HepG2 (cell line): ENCODE results near the gene KANK3. TPM values are rescaled to one million over a fixed set of nuclear protein-coding genes. Genes with fewer than 3 reads are reported as not detected.

Experiments used
- ARNTL ChIP-seq: sonication (generic); formaldehyde crosslinking; IDR thresholded peaks from 2 replicates; pipeline ENCODE4 v1.4.0; 2020; ENCODE audit warnings: mild to moderate bottlenecking, missing genetic modification reagents
- ATRX ChIP-seq: sonication (generic); formaldehyde crosslinking; IDR thresholded peaks from 2 replicates; pipeline ENCODE4 v1.4.0; 2020; ENCODE audit warnings: missing genetic modification reagents, borderline replicate concordance
- FOSL1 ChIP-seq: sonication (generic); formaldehyde crosslinking; IDR thresholded peaks from 2 replicates; pipeline ENCODE4 v1.9.0; 2021; ENCODE audit warnings: missing genetic modification reagents, borderline replicate concordance
- GABPB1 ChIP-seq: IDR thresholded peaks from 2 replicates; pipeline ENCODE4 v1.6.1; 2016; ENCODE audit warnings: mild to moderate bottlenecking, missing genetic modification reagents, moderate library complexity, missing compliant biosample characterization
- HDAC6 ChIP-seq: fragments of 200-600 bp; sonication (generic); IDR thresholded peaks from 2 replicates; pipeline ENCODE4 v1.7.0; 2017; ENCODE audit warnings: mild to moderate bottlenecking, antibody characterized with exemption, low read length, low read depth
- HNRNPH1 ChIP-seq: fragments of 200-400 bp; formaldehyde crosslinking; optimal IDR thresholded peaks from 2 replicates; pipeline ENCODE3; 2017; ENCODE audit warnings: mild to moderate bottlenecking, low read depth, low read length
- HNRNPLL ChIP-seq: fragments of 200-400 bp; formaldehyde crosslinking; IDR thresholded peaks from 2 replicates; pipeline ENCODE4 v1.6.1; 2017; ENCODE audit warnings: mild to moderate bottlenecking, low read depth, low read length; ENCODE audit not compliant: poor library complexity, severe bottlenecking
- ISL2 ChIP-seq: sonication (generic); formaldehyde crosslinking; IDR thresholded peaks from 2 replicates; pipeline ENCODE4 v1.5.0; 2020; ENCODE audit warnings: missing genetic modification reagents
- NR2F6 ChIP-seq, 2 experiments: IDR thresholded peaks; 2 replicates each; pipeline ENCODE4 v1.6.1; 2016; ENCODE audit warnings: antibody characterized with exemption in 1 of 2, mild to moderate bottlenecking in 1 of 2
- RAD51 ChIP-seq: fragments of 450-650 bp; IDR thresholded peaks from 2 replicates; pipeline ENCODE4 v1.6.1; 2016; ENCODE audit warnings: borderline replicate concordance
- REPIN1 ChIP-seq: sonication (generic); formaldehyde crosslinking; IDR thresholded peaks from 2 replicates; pipeline ENCODE4 v1.8.0; 2022; ENCODE audit warnings: missing genetic modification reagents, low read depth, mild to moderate bottlenecking, borderline replicate concordance
- SMAD3 ChIP-seq: sonication (generic); formaldehyde crosslinking; IDR thresholded peaks from 2 replicates; pipeline ENCODE4 v1.4.0; 2020; ENCODE audit warnings: missing genetic modification reagents
- ZC3H13 ChIP-seq: sonication (generic); formaldehyde crosslinking; IDR thresholded peaks from 2 replicates; pipeline ENCODE4 v1.8.1; 2023; ENCODE audit warnings: mild to moderate bottlenecking, missing genetic modification reagents, moderate library complexity
- ZFP41 ChIP-seq: sonication (generic); formaldehyde crosslinking; IDR thresholded peaks from 2 replicates; pipeline ENCODE4 v1.4.0; 2020; ENCODE audit warnings: mild to moderate bottlenecking, missing genetic modification reagents, borderline replicate concordance
- ZNF10 ChIP-seq: sonication (generic); formaldehyde crosslinking; IDR thresholded peaks from 2 replicates; pipeline ENCODE4 v1.4.0; 2020; ENCODE audit warnings: mild to moderate bottlenecking, low read depth, missing genetic modification reagents, borderline replicate concordance
- ZNF101 ChIP-seq: sonication (generic); formaldehyde crosslinking; IDR thresholded peaks from 2 replicates; pipeline ENCODE4 v1.4.0; 2020; ENCODE audit warnings: mild to moderate bottlenecking, low read depth, missing genetic modification reagents, borderline replicate concordance
- ZNF136 ChIP-seq: sonication (generic); formaldehyde crosslinking; IDR thresholded peaks from 2 replicates; pipeline ENCODE4 v1.8.1; 2022; ENCODE audit warnings: low read depth, mild to moderate bottlenecking, moderate library complexity, missing genetic modification reagents
- ZNF501 ChIP-seq: sonication (generic); formaldehyde crosslinking; IDR thresholded peaks from 2 replicates; pipeline ENCODE4 v1.5.1; 2020; ENCODE audit warnings: mild to moderate bottlenecking, moderate library complexity, missing genetic modification reagents
- ZNF563 ChIP-seq: sonication (generic); formaldehyde crosslinking; IDR thresholded peaks from 2 replicates; pipeline ENCODE4 v1.8.0; 2022; ENCODE audit warnings: mild to moderate bottlenecking, moderate library complexity, missing genetic modification reagents
- ZNF589 ChIP-seq: sonication (generic); formaldehyde crosslinking; conservative IDR thresholded peaks from 2 replicates; pipeline ENCODE4 v1.8.0; 2022; ENCODE audit warnings: mild to moderate bottlenecking, moderate library complexity, missing genetic modification reagents
- ZNF839 ChIP-seq: sonication (generic); formaldehyde crosslinking; IDR thresholded peaks from 2 replicates; pipeline ENCODE4 v1.4.0; 2020; ENCODE audit warnings: missing genetic modification reagents, mild to moderate bottlenecking, borderline replicate concordance
- polyA plus RNA-seq, 8 experiments: library from polyadenylated mRNA; depleted of rRNA in 3 of 8; stranded (reverse) in 7 of 8; unstranded in 1 of 8; fragments of >200 nt; fragmentation: Illumina TruSeq in 4 of 8; extraction: Trizol in 4 of 8; gene quantifications; 2 replicates each; pipeline versions ENCODE4 v1.2.1 to v1.2.3, GENCODE V29; 2011 to 2016; ENCODE audit warnings: low read depth in 4 of 8, missing spikeins in 1 of 8, mixed read lengths in 1 of 8; ENCODE audit not compliant: insufficient read depth in 1 of 8
- total RNA-seq, 5 experiments: library from RNA; depleted of rRNA; stranded (reverse); fragments of >200 nt; fragmentation: Illumina TruSeq; extraction: Trizol; gene quantifications; 2 replicates each; pipeline ENCODE4 v1.2.3, GENCODE V29; 2016; ENCODE audit warnings: low read depth in 1 of 5
- TF ChIP-seq, protein P1 (sequence below): sonication (generic); formaldehyde crosslinking; IDR thresholded peaks from 2 replicates; pipeline ENCODE4 v1.8.1; 2023; ENCODE audit warnings: missing genetic modification reagents, inconsistent platforms, borderline replicate concordance
- TF ChIP-seq, protein P2 (sequence below): sonication (generic); formaldehyde crosslinking; IDR thresholded peaks from 2 replicates; pipeline ENCODE4 v1.4.0; 2020; ENCODE audit warnings: missing genetic modification reagents, borderline replicate concordance
- TF ChIP-seq, protein P3 (sequence below): sonication (generic); formaldehyde crosslinking; IDR thresholded peaks from 2 replicates; pipeline ENCODE4 v1.4.0; 2020; ENCODE audit warnings: missing genetic modification reagents, low read depth, mild to moderate bottlenecking, borderline replicate concordance

Gene KANK3
- total and polyA plus RNA-seq, 2 of the 13 experiments (the other 11 are each of a cell fraction or from before 2014, with no cell fraction given), result 0.15 to 0.20 TPM

GRCh38 chr19:8307965-8308866 is 34.8 kb downstream of the KANK3 start, which contains the start of gene CD320 (continued):
- TF ChIP-seq SMAD3 (CRISPR knock-in tag) (no peak), ZC3H13 (peak; percentile 96), FOSL1 (CRISPR knock-in tag) (no peak), HDAC6 (no peak), HNRNPH1 (no peak), NR2F6 (IDR thresholded peaks at IDR 0.05) (no peak), NR2F6 (CRISPR knock-in tag; IDR thresholded peaks at IDR 0.05) (no peak), ZNF501 (CRISPR knock-in tag) (peak; percentile 96), ZFP41 (0 out of 2 replicates have a peak, but pooled peaks have one; percentile 93), ARNTL (peak; percentile 92), ZNF10 (CRISPR knock-in tag) (no peak), REPIN1 (peak; percentile 77; the same call in 1 of the 2 replicates), ZNF136 (CRISPR knock-in tag) (peak; percentile 64; the same call in 1 of the 2 replicates), ZNF101 (CRISPR knock-in tag) (no peak; the same call in 1 of the 2 replicates), ZNF589 (CRISPR knock-in tag) (peak; percentile 55; the same call in 1 of the 2 replicates), ZNF563 (CRISPR knock-in tag) (peak; percentile 87; the same call in 1 of the 2 replicates), RAD51 (no peak), ZNF839 (CRISPR knock-in tag) (no peak), ATRX (CRISPR knock-in tag) (no peak), HNRNPLL (peak; percentile 61), ISL2 (CRISPR knock-in tag) (peak; percentile 79), GABPB1 (CRISPR knock-in tag) (peak; percentile 74; the same call in 1 of the 2 replicates)
- TF ChIP-seq, protein P1, sequence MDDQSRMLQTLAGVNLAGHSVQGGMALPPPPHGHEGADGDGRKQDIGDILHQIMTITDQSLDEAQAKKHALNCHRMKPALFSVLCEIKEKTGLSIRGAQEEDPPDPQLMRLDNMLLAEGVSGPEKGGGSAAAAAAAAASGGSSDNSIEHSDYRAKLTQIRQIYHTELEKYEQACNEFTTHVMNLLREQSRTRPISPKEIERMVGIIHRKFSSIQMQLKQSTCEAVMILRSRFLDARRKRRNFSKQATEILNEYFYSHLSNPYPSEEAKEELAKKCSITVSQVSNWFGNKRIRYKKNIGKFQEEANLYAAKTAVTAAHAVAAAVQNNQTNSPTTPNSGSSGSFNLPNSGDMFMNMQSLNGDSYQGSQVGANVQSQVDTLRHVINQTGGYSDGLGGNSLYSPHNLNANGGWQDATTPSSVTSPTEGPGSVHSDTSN, result peak; percentile 92
- TF ChIP-seq, protein P2, sequence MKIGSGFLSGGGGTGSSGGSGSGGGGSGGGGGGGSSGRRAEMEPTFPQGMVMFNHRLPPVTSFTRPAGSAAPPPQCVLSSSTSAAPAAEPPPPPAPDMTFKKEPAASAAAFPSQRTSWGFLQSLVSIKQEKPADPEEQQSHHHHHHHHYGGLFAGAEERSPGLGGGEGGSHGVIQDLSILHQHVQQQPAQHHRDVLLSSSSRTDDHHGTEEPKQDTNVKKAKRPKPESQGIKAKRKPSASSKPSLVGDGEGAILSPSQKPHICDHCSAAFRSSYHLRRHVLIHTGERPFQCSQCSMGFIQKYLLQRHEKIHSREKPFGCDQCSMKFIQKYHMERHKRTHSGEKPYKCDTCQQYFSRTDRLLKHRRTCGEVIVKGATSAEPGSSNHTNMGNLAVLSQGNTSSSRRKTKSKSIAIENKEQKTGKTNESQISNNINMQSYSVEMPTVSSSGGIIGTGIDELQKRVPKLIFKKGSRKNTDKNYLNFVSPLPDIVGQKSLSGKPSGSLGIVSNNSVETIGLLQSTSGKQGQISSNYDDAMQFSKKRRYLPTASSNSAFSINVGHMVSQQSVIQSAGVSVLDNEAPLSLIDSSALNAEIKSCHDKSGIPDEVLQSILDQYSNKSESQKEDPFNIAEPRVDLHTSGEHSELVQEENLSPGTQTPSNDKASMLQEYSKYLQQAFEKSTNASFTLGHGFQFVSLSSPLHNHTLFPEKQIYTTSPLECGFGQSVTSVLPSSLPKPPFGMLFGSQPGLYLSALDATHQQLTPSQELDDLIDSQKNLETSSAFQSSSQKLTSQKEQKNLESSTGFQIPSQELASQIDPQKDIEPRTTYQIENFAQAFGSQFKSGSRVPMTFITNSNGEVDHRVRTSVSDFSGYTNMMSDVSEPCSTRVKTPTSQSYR (CRISPR knock-in tag), result peak; percentile 77; the same call in 1 of the 2 replicates
- TF ChIP-seq, protein P3, sequence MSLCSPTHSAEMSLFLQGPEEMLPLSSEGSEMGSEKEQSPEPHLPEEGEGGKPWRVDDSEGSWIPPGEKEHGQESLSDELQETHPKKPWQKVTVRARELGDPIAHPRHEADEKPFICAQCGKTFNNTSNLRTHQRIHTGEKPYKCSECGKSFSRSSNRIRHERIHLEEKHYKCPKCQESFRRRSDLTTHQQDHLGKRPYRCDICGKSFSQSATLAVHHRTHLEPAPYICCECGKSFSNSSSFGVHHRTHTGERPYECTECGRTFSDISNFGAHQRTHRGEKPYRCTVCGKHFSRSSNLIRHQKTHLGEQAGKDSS (CRISPR knock-in tag), result peak; percentile 44; the same call in 1 of the 2 replicates
